Neural progenitor cell (in vitro differentiated cells): ENCODE measurements around the gene INPP4B. TPM values are rescaled to one million over a fixed set of nuclear protein-coding genes. Genes with fewer than 3 reads are reported as not detected.

Source experiments
- DNase-seq: peaks from one replicate; pipeline ENCODE4 v3.0.0-alpha.2; 2016; ENCODE audit warnings: low spot score
- H2AFZ ChIP-seq: fragments of 200-600 bp; sonication (generic); replicated peaks from 2 replicates; pipeline ENCODE4 v1.6.1; 2016; ENCODE audit warnings: antibody characterized with exemption
- H3F3A ChIP-seq: fragments of 200-600 bp; sonication (generic); 2 replicates; pipeline ENCODE4 v1.6.1; 2016; ENCODE audit warnings: antibody characterized with exemption, low read depth
- H3K27ac ChIP-seq: fragments of 200-600 bp; sonication (generic); 2 replicates; pipeline ENCODE4 v1.5.1; 2016; ENCODE audit warnings: mild to moderate bottlenecking
- H3K27me3 ChIP-seq: fragments of 200-600 bp; sonication (generic); 2 replicates; pipeline ENCODE4 v1.6.1; 2016; ENCODE audit warnings: mild to moderate bottlenecking, moderate library complexity
- H3K36me3 ChIP-seq: fragments of 200-600 bp; sonication (generic); 2 replicates; pipeline ENCODE4 v1.5.1; 2016
- H3K4me1 ChIP-seq: fragments of 200-600 bp; sonication (generic); 2 replicates; pipeline ENCODE4 v1.6.1; 2016; ENCODE audit warnings: mixed run types
- H3K4me2 ChIP-seq: fragments of 200-600 bp; sonication (generic); 2 replicates; pipeline ENCODE4 v1.6.1; 2016
- H3K4me3 ChIP-seq: fragments of 200-600 bp; sonication (generic); 2 replicates; pipeline ENCODE4 v1.5.1; 2016
- H3K79me2 ChIP-seq: fragments of 200-600 bp; sonication (generic); 2 replicates; pipeline ENCODE4 v1.6.1; 2016; ENCODE audit warnings: low read depth
- H3K9ac ChIP-seq: fragments of 200-600 bp; sonication (generic); 2 replicates; pipeline ENCODE4 v1.6.1; 2016
- H3K9me3 ChIP-seq: fragments of 200-600 bp; sonication (generic); 2 replicates; pipeline ENCODE4 v1.5.1; 2016; ENCODE audit warnings: low read depth
- H4K20me1 ChIP-seq: fragments of 200-600 bp; sonication (generic); 2 replicates; pipeline ENCODE4 v1.6.1; 2016; ENCODE audit warnings: low read depth
- H3K27ac Mint-ChIP-seq: 3 replicates; pipeline ENCODE4 v1.8.0; 2021; ENCODE audit warnings: mixed read lengths
- H3K27me3 Mint-ChIP-seq: 2 replicates; pipeline ENCODE4 v1.8.0; 2022; ENCODE audit warnings: low read depth, mild to moderate bottlenecking, inconsistent platforms, moderate library complexity, mixed read lengths; ENCODE audit not compliant: insufficient read depth
- H3K36me3 Mint-ChIP-seq: 3 replicates; pipeline ENCODE4 v1.8.0; 2021; ENCODE audit warnings: mixed read lengths
- H3K4me1 Mint-ChIP-seq: 3 replicates; pipeline ENCODE4 v1.8.0; 2021; ENCODE audit warnings: mixed read lengths
- H3K4me3 Mint-ChIP-seq: 3 replicates; pipeline ENCODE4 v1.8.0; 2021; ENCODE audit warnings: mild to moderate bottlenecking, moderate library complexity, mixed read lengths
- H3K9me3 Mint-ChIP-seq: 3 replicates; pipeline ENCODE4 v1.8.0; 2020; ENCODE audit warnings: mixed read lengths
- EZH2 ChIP-seq: fragments of 200-600 bp; sonication (generic); IDR thresholded peaks from 2 replicates; pipeline ENCODE4 v1.6.1; 2017; ENCODE audit warnings: antibody characterized with exemption, mild to moderate bottlenecking, moderate library complexity
- EZH2phosphoT487 ChIP-seq: fragments of 200-600 bp; sonication (generic); IDR thresholded peaks from 2 replicates; pipeline ENCODE4 v1.6.1; 2017; ENCODE audit warnings: antibody characterized with exemption
- total RNA-seq: library from RNA; depleted of rRNA; stranded (reverse); fragments of >200 nt; gene quantifications from 2 replicates; pipeline ENCODE4 v1.2.3, GENCODE V29; 2015; ENCODE audit warnings: low replicate concordance
- TF ChIP-seq, protein P1 (sequence below): fragments of 200-600 bp; sonication (generic); IDR thresholded peaks from 2 replicates; pipeline ENCODE4 v1.5.1; 2017; ENCODE audit warnings: antibody characterized with exemption, mild to moderate bottlenecking

The INPP4B gene
- total RNA-seq, 1 donor from 2014 or later, result 1.3 TPM

DNA sequence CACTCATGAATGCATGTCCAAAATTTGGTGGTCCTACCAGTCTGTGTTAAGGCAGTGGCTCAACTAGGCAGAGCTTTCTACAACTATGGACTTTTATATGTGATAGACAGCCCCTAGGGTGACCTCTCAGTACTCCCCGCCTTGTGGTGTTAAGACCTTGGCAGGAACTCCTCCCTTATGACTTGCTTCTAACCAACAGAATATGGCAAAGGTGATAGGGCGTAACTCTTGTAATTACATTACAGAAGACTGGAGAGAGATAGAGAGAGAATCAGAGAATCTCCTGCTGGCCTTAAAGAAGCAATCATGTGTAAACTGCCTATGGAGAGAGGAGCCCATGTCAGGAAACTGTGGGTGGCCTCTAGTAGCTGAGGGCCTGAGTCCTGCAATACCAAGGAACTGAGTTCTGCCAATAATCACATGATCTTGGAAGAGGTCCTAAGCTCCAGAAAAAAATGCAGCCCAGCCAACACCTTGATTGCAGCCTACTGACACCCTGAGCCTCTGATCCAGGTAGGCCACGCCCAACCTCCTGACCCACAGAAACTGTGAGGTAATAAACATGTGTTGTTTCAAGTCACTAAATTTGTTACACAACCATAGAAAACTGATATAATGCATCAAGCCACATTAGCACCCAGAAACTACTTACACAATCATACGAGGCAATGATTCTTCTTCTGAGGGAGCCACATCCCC lies 68.9 kb downstream of the INPP4B start:
- Histone ChIP-seq H3K27me3 (no peaks in the 10 kb centered on the region), H3K27ac (no peak overlapping the region), H3K4me2 (no peak overlapping the region), H3K9ac (no peak overlapping the region), H3K79me2 (no peaks in the 10 kb centered on the region), H3F3A (no peaks in the 10 kb centered on the region), H3K4me3 (no peak overlapping the region), H3K4me1 (no peaks in the 10 kb centered on the region), H3K36me3 (no peaks in the 10 kb centered on the region), H2AFZ (no peak overlapping the region), H3K9me3 (no peaks in the 10 kb centered on the region), H4K20me1 (no peaks in the 10 kb centered on the region)
- no peak overlapping the region for H3K27ac Mint-ChIP-seq
- peaks cover 3% of the 10 kb centered on the region for H3K4me1 Mint-ChIP-seq
- peak; percentile 27 for DNase-seq
- H3K27me3 Mint-ChIP-seq, result peaks cover 2% of the 10 kb centered on the region
- no peaks in the 10 kb centered on the region for H3K36me3 Mint-ChIP-seq
- H3K4me3 Mint-ChIP-seq, result no peak overlapping the region
- no peaks in the 10 kb centered on the region for H3K9me3 Mint-ChIP-seq
- TF ChIP-seq, protein P1, sequence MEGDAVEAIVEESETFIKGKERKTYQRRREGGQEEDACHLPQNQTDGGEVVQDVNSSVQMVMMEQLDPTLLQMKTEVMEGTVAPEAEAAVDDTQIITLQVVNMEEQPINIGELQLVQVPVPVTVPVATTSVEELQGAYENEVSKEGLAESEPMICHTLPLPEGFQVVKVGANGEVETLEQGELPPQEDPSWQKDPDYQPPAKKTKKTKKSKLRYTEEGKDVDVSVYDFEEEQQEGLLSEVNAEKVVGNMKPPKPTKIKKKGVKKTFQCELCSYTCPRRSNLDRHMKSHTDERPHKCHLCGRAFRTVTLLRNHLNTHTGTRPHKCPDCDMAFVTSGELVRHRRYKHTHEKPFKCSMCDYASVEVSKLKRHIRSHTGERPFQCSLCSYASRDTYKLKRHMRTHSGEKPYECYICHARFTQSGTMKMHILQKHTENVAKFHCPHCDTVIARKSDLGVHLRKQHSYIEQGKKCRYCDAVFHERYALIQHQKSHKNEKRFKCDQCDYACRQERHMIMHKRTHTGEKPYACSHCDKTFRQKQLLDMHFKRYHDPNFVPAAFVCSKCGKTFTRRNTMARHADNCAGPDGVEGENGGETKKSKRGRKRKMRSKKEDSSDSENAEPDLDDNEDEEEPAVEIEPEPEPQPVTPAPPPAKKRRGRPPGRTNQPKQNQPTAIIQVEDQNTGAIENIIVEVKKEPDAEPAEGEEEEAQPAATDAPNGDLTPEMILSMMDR, result no peak
- TF ChIP-seq EZH2 (no peak), EZH2phosphoT487 (no peak)

DNA sequence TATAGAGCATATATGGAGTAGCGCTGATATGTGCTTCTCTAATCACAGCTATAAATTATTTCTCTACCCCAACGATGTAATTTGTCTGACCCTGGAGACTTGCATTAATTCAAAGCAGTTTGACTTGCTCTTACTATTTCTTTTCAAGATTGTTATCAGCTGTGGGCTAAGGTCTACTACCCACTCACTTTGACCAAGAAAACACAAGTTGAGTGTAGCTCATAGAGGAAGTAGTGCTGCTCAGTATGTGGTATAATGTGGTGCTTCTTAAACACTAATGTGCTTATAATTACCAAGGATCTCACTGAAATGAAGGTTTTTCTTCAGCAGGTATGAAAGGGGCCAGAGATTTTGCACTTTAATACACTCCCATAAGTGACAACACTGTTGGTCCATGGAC lies 70.1 kb downstream of the INPP4B start:
- H3K4me1 Mint-ChIP-seq, result peaks cover 3% of the 10 kb centered on the region
- H3K36me3 Mint-ChIP-seq, result no peaks in the 10 kb centered on the region

DNA sequence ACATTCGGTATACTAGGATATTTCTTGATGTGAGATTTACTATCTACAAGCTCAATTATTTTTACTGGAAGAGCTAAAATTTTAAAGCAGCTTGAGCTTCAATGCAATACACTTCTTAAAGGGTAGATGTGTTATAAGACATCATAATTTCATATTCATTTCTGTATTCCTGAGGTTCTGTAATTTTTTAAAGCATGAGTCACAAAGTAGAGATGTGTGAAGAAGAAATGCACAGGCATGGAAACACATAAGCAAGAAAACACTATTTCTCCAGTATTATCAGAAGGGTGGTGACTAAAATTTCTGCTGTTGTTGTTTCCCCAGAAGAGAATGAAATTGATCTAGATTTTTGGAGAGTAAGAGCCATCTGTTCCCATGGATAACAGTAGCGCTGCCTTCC lies 72.6 kb downstream of the INPP4B start:
- Histone ChIP-seq H3K27ac (no peak overlapping the region), H3F3A (no peaks in the 10 kb centered on the region), H3K4me2 (no peak overlapping the region), H3K4me3 (no peak overlapping the region), H4K20me1 (no peaks in the 10 kb centered on the region), H3K9ac (no peak overlapping the region), H3K79me2 (no peaks in the 10 kb centered on the region), H3K27me3 (no peaks in the 10 kb centered on the region), H3K9me3 (no peaks in the 10 kb centered on the region), H3K36me3 (no peaks in the 10 kb centered on the region), H2AFZ (no peak overlapping the region), H3K4me1 (no peaks in the 10 kb centered on the region)
- Mint-ChIP-seq H3K36me3 (no peaks in the 10 kb centered on the region), H3K27me3 (no peaks in the 10 kb centered on the region), H3K4me1 (peaks cover 7% of the 10 kb centered on the region), H3K27ac (no peak overlapping the region), H3K4me3 (no peak overlapping the region), H3K9me3 (no peaks in the 10 kb centered on the region)
- TF ChIP-seq EZH2phosphoT487 (no peak), EZH2 (no peak)
- TF ChIP-seq, protein P1, result no peak
- DNase-seq, result no peak

More for the DNA sequence above, 70.1 kb downstream of the INPP4B start:
- no peaks in the 10 kb centered on the region for H3K36me3 ChIP-seq
- H3K9ac ChIP-seq, result no peak overlapping the region
- TF ChIP-seq EZH2phosphoT487 (no peak), EZH2 (no peak)
- TF ChIP-seq, protein P1, result no peak
- H3F3A ChIP-seq, result no peaks in the 10 kb centered on the region
- H3K27me3 Mint-ChIP-seq, result peaks cover 2% of the 10 kb centered on the region
- no peak overlapping the region for H3K27ac ChIP-seq
- no peak overlapping the region for H3K4me2 ChIP-seq
- no peaks in the 10 kb centered on the region for H4K20me1 ChIP-seq
- H3K4me3 Mint-ChIP-seq, result no peak overlapping the region
- no peaks in the 10 kb centered on the region for H3K9me3 Mint-ChIP-seq
- H3K79me2 ChIP-seq, result no peaks in the 10 kb centered on the region
- no peak overlapping the region for H3K27ac Mint-ChIP-seq
- no peaks in the 10 kb centered on the region for H3K27me3 ChIP-seq
- DNase-seq, result no peak
- no peaks in the 10 kb centered on the region for H3K4me1 ChIP-seq
- no peak overlapping the region for H3K4me3 ChIP-seq
- H2AFZ ChIP-seq, result no peak overlapping the region
- H3K9me3 ChIP-seq, result no peaks in the 10 kb centered on the region
